Karpas-422 (cell line): ENCODE data around the gene S100A13. TPM values are rescaled to one million over a fixed set of nuclear protein-coding genes. Genes with fewer than 3 reads are reported as not detected.
"Not testable (repeated sequence)": the region's sequence is repeated elsewhere in the genome, so short reads cannot be mapped to it uniquely, and the experiment has no call there.

Experiments
- DNase-seq: peaks from one replicate; pipeline ENCODE4 v3.0.0-alpha.2; 2015
- H2AFZ ChIP-seq: fragments of 200-600 bp; sonication (generic); 2 replicates; pipeline ENCODE4 v1.6.1; 2014; ENCODE audit warnings: antibody characterized with exemption, low read length, mixed read lengths
- H3K27ac ChIP-seq: fragments of 200-600 bp; sonication (generic); 2 replicates; pipeline ENCODE4 v1.5.1; 2014; ENCODE audit warnings: mild to moderate bottlenecking, low read length, moderate library complexity
- H3K27me3 ChIP-seq: fragments of 200-600 bp; sonication (generic); 2 replicates; pipeline ENCODE4 v1.6.1; 2014; ENCODE audit warnings: low read length, mixed read lengths
- H3K36me3 ChIP-seq: fragments of 200-600 bp; sonication (generic); 2 replicates; pipeline ENCODE4 v1.6.1; 2014; ENCODE audit warnings: low read length, mixed read lengths; ENCODE audit not compliant: insufficient read depth
- H3K4me1 ChIP-seq: fragments of 200-600 bp; sonication (generic); 2 replicates; pipeline ENCODE4 v1.6.1; 2014; ENCODE audit warnings: mild to moderate bottlenecking, low read length, mixed read lengths
- H3K4me2 ChIP-seq: fragments of 200-600 bp; sonication (generic); 2 replicates; pipeline ENCODE4 v1.6.1; 2014; ENCODE audit warnings: low read length, low read depth, mild to moderate bottlenecking; ENCODE audit not compliant: poor library complexity, severe bottlenecking
- H3K4me3 ChIP-seq: fragments of 200-600 bp; sonication (generic); 2 replicates; pipeline ENCODE4 v1.5.1; 2014; ENCODE audit warnings: mild to moderate bottlenecking, antibody characterized with exemption, low read length, mixed read lengths
- H3K79me2 ChIP-seq: fragments of 200-600 bp; sonication (generic); 2 replicates; pipeline ENCODE4 v1.6.1; 2014; ENCODE audit warnings: mild to moderate bottlenecking, low read length, mixed read lengths
- H3K9ac ChIP-seq: fragments of 200-600 bp; sonication (generic); 2 replicates; pipeline ENCODE4 v1.6.0; 2014; ENCODE audit warnings: low read length
- H3K9me2 ChIP-seq: fragments of 200-600 bp; sonication (generic), shearing (Covaris generic); replicated peaks from 2 replicates; pipeline ENCODE4 v1.6.0; 2014; ENCODE audit warnings: mild to moderate bottlenecking, low read length, moderate library complexity; ENCODE audit not compliant: insufficient read depth
- H3K9me3 ChIP-seq: fragments of 300-700, 200-600 bp; sonication (generic); 2 replicates; pipeline ENCODE4 v1.6.1; 2014; ENCODE audit warnings: low read length, mixed read lengths
- H4K20me1 ChIP-seq: fragments of 200-600 bp; sonication (generic); 2 replicates; pipeline ENCODE4 v1.6.1; 2014; ENCODE audit warnings: mild to moderate bottlenecking, antibody characterized with exemption, low read length, low read depth; ENCODE audit not compliant: insufficient read depth
- total RNA-seq: library from RNA; depleted of rRNA; stranded (reverse); fragments of >200 nt; shearing (Covaris generic); gene quantifications from 2 replicates; pipeline ENCODE4 v1.2.3, GENCODE V29; 2014; ENCODE audit warnings: low replicate concordance; rRNA removed

Gene S100A13
- 13.4 and 21.5 TPM in 2 replicates for total RNA-seq

GRCh38 chr1:153626904-153627714 is at the start of gene S100A13:
TSS of gene S100A13 (minus strand) at chr1:153627505. CDS start at chr1:153626472, 1,033 bp downstream.
- Histone ChIP-seq H2AFZ (peak within 1 kb of the TSS; percentile 83), H3K9ac (peak within 1 kb of the TSS; percentile 75), H3K36me3 (no peaks in the 10 kb centered on the region), H4K20me1 (no peaks in the 10 kb centered on the region), H3K4me3 (peak within 1 kb of the TSS; percentile 73), H3K4me1 (peaks cover 30% of the 10 kb centered on the region), H3K4me2 (peak within 1 kb of the TSS; percentile 92), H3K9me3 (no peaks in the 10 kb centered on the region), H3K27ac (no peak within 1 kb of the TSS), H3K27me3 (no peaks in the 10 kb centered on the region), H3K79me2 (no peaks in the 10 kb centered on the region), H3K9me2 (no peaks in the 10 kb centered on the region)
- DNase-seq = peak; percentile 97

- H3K9me2 ChIP-seq = no peaks in the 10 kb centered on the region
- H3K36me3 ChIP-seq = peaks cover 10% of the 10 kb centered on the region
- peaks cover 23% of the 10 kb centered on the region for H3K79me2 ChIP-seq
- H3K27me3 ChIP-seq = no peaks in the 10 kb centered on the region
- no peaks in the 10 kb centered on the region for H3K9me3 ChIP-seq
- H4K20me1 ChIP-seq = no peaks in the 10 kb centered on the region
- H3K27ac ChIP-seq = no peak overlapping the region
- no peak overlapping the region for H3K4me3 ChIP-seq
- H3K9ac ChIP-seq = no peak overlapping the region
- peaks cover 21% of the 10 kb centered on the region for H3K4me1 ChIP-seq
- DNase-seq = no peak
- no peak overlapping the region for H3K4me2 ChIP-seq
- no peak overlapping the region for H2AFZ ChIP-seq
These were observed 46.2 kb upstream of the S100A13 start for GRCh38 chr1:153673511-153673910.

DNA sequence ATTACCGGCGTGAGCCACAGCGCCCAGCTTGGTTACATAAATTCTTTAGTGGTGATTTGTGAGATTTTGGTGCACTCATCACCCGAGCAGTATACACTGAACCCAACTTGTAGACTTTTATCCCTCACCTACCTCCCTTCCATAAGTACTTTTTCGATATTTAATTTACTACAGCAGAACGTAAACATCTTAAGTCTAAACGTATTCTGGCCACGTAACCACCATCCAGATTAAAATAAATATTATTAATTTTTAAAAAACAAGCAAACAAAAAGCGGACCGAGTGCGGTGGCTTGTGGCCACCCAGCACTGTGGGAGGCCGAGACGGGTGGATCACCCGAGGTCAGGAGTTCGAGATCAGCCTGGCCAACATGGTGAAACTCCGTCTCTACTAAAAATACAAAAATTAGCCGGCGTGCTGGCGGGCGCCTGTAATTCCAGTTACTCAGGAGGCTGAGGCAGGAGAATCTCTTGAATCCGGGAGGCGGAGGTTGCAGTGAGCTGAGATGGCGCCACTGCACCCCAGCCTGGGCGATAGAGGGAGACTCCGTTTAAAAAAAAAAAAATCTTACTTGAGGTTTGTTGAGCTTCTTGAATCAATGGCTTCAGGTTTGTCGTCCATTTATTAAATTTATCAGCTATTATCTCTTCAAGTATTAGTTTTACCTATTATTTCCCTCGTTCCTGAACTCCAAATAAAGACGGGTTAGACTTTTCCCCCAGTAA is 44.5 kb upstream of the S100A13 start:
- peak overlapping the region; percentile 86 for H3K4me2 ChIP-seq
- H3K27ac ChIP-seq = peak overlapping the region; percentile 63
- peak overlapping the region; percentile 68 for H3K9ac ChIP-seq
- H3K9me3 ChIP-seq, H3K27me3 ChIP-seq, H4K20me1 ChIP-seq, H3K9me2 ChIP-seq: not testable (repeated sequence)
- H3K36me3 ChIP-seq = peaks cover 28% of the 10 kb centered on the region
- peak; percentile 76 for DNase-seq
- peak overlapping the region; percentile 76 for H3K4me3 ChIP-seq
- peak overlapping the region; percentile 99 for H2AFZ ChIP-seq
- peaks cover 33% of the 10 kb centered on the region for H3K79me2 ChIP-seq
- peaks cover 22% of the 10 kb centered on the region for H3K4me1 ChIP-seq

DNA sequence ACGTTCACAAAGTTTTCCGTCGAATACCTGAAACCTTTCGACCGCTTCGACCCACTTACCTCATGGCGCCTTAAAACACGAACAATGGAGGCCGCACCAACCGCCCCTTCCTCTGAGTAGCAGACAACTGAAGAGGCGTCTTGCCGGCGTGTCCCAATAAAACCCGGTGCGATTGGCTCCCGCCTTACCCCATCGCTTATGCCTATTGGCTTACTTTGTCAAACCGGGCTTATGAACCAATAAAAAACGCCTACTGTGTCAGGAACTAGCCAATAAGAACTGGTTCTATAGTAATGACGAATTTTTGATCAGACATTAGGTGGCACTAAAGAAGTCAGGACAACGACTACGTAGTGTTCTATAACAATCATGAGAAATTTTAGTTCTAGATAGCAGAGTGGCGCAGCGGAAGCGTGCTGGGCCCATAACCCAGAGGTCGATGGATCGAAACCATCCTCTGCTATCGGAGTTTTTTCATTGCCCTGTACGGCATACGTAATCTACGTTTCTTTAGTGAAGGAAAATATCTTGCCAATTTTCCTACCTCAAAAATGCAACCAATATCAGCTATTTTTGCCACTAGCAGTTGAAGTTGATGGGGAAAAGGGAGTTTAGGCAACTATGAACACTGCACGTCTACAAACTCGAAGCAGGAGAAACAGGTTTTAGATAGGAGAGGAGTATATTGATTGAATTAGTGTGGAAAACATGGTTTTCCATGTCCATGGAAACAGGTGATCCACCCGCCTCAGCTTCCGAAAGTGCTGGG is 43.7 kb upstream of the S100A13 start, which contains the start of gene ILF2:
Gene ILF2 (minus strand): TSS at position 135 of the 769 bp plus-strand sequence. CDS start 71 bp downstream, at position 64.
- H2AFZ ChIP-seq = peak within 1 kb of the TSS; percentile 99; the same call in 1 of the 2 replicates
- H3K4me2 ChIP-seq = peak within 1 kb of the TSS; percentile 86
- H3K9me2 ChIP-seq = no peaks in the 10 kb centered on the region
- H4K20me1 ChIP-seq = no peaks in the 10 kb centered on the region
- H3K4me3 ChIP-seq = peak within 1 kb of the TSS; percentile 86
- peak within 1 kb of the TSS; percentile 74 for H3K27ac ChIP-seq
- H3K9ac ChIP-seq = peak within 1 kb of the TSS; percentile 92
- H3K27me3 ChIP-seq = no peaks in the 10 kb centered on the region
- H3K9me3 ChIP-seq = no peaks in the 10 kb centered on the region
- peak; percentile 99 for DNase-seq
- H3K36me3 ChIP-seq = peaks cover 33% of the 10 kb centered on the region
- H3K79me2 ChIP-seq = peaks cover 33% of the 10 kb centered on the region
- peaks cover 22% of the 10 kb centered on the region for H3K4me1 ChIP-seq

- Histone ChIP-seq H3K4me3 (peak overlapping the region; percentile 86), H3K4me2 (peak overlapping the region; percentile 83), H3K27ac (peak overlapping the region; percentile 74), H2AFZ (no peak overlapping the region), H3K4me1 (peaks cover 22% of the 10 kb centered on the region), H3K27me3 (no peaks in the 10 kb centered on the region), H3K9me2 (no peaks in the 10 kb centered on the region), H3K9ac (peak overlapping the region; percentile 92), H3K36me3 (peaks cover 35% of the 10 kb centered on the region), H3K9me3 (no peaks in the 10 kb centered on the region), H3K79me2 (peaks cover 33% of the 10 kb centered on the region), H4K20me1 (no peaks in the 10 kb centered on the region)
- peak; percentile 56 for DNase-seq
These were observed 43.1 kb upstream of the S100A13 start for GRCh38 chr1:153670257-153670858.

DNA sequence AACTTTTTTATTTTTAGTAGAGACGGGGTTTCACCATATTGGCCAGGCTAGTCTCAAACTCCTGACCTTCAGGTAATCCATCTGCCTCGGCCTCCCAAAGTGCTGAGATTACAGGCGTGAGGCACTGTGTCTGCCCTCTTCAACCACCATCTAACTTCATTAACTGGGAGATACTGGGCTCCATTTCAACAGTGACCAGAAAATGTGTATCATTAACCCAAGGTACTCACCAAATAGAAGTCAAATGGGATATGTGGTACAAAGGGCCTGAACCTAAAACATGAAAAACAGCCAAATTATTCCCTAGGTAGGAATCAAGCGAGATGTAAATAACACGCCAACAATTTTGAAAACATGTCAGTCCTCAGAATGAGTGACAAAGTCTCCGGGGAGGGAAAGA is 42.3 kb upstream of the S100A13 start:
- DNase-seq = no peak
- Histone ChIP-seq H3K79me2 (peaks cover 33% of the 10 kb centered on the region), H3K36me3 (peaks cover 42% of the 10 kb centered on the region), H2AFZ (no peak overlapping the region), H3K27me3 (no peaks in the 10 kb centered on the region), H3K9me3 (no peaks in the 10 kb centered on the region), H3K9ac (peak overlapping the region; percentile 92), H3K9me2 (no peaks in the 10 kb centered on the region), H3K27ac (no peak overlapping the region; the same call in 1 of the 2 replicates), H3K4me3 (peak overlapping the region; percentile 86), H4K20me1 (no peaks in the 10 kb centered on the region), H3K4me1 (peaks cover 22% of the 10 kb centered on the region), H3K4me2 (peak overlapping the region; percentile 83)

- not testable (repeated sequence) for H3K27ac ChIP-seq, H3K9me3 ChIP-seq, H3K9ac ChIP-seq, H3K4me2 ChIP-seq, H3K4me3 ChIP-seq, H3K27me3 ChIP-seq, H3K9me2 ChIP-seq, H2AFZ ChIP-seq, H4K20me1 ChIP-seq, DNase-seq
- peaks cover 50% of the 10 kb centered on the region for H3K36me3 ChIP-seq
- H3K79me2 ChIP-seq = peaks cover 33% of the 10 kb centered on the region
- peaks cover 22% of the 10 kb centered on the region for H3K4me1 ChIP-seq
These were observed 41.4 kb upstream of the S100A13 start for GRCh38 chr1:153668672-153669071.
